CD4-positive, alpha-beta T cell treated with Interleukin-15 for 4 hours (primary cell): ENCODE data around the gene FARS2.
"Not testable (repeated sequence)": the region's sequence is repeated elsewhere in the genome, so short reads cannot be mapped to it uniquely, and the experiment has no call there.

Experiments
- DNase-seq: peaks from one replicate; pipeline ENCODE4 v3.0.0-alpha.2; 2020; ENCODE audit warnings: low spot score

FARS2 gene

DNA sequence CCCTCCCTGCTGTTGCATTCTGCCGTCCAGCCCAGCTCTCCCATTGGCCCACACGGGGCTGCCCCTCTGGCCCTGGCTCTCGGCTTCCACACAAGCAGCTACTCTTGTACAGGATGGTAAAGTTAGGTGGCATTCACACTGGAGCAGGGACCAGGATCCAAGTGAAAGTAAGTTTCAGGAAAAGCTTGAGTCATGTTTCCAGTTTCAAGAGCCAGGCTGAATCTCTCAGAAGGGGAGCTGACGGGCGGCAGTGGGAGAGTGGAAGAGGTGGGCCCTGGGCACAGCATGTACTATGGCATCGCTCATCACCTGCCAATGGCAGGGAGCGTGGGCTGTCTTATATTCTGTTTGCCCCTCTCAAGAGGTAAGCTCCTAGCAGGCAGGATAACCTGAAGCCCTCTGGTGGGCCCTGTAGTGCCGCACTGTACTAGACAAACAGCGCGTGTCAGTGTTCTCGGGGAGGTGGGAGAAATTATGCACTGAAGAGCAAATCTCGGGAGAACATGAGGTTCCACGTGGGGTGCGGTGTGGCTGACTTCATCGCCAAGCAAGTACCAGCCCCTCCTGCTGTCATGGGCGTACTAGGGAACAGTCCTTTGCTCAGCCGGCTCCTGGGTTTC is 503.9 kb downstream of the FARS2 start:
- DNase-seq = no peak

DNA sequence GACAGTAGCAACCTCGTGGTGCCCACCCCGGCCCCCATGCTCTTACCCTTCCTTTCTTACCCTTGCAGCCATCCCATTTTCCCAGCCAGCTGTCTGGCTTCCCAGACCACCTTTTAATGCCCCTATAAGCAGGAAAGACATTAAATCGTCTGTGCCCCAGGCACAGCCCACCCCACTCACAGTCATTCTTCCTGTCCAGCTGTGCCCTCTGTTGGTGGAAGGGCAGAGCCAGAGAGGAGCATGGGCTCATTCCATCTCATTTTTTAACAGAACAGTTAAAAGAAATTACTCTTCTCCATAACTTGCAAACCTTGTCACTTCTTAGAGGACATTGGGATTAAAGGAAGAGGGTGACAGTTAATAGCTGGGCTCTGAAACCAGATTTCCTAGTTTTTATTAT is 504.9 kb downstream of the FARS2 start:
- no peak for DNase-seq

DNA sequence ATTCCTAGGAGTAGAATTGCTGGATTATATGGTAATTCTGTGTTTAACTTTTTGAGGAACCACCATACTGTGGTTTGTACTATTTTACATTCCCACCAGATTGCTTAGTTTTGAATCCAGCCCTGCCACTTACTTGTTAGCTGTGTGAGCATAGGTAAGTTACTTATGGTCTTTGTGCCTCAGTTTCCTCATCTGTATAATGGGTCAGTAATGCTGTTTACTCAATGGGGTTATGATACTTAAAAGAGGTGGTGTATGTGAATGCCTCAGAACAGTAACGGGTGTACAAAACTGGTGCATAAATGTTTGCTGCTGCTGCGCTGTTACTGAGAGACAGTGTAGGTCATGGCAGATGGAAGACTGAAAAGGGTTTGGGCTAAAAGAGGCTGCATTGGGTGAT is 506.2 kb downstream of the FARS2 start:
- no peak for DNase-seq

DNA sequence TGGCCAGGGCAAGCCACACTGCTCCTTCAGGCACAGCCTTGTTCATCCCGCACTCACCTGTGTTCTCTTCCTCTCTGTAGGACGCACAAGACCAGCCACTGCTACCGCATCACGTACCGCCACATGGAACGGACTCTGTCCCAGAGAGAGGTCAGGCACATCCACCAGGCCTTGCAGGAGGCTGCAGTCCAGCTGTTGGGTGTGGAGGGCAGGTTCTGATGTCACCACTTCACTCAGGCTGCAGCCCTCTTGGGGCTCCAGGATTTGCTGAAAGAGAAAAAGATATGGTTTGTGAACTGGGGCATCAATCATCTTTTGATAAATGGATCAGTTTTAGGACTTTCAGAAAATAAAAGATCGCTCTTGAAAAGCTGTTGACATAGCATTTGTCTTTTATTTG is 509.9 kb downstream of the FARS2 start:
- no peak for DNase-seq

DNA sequence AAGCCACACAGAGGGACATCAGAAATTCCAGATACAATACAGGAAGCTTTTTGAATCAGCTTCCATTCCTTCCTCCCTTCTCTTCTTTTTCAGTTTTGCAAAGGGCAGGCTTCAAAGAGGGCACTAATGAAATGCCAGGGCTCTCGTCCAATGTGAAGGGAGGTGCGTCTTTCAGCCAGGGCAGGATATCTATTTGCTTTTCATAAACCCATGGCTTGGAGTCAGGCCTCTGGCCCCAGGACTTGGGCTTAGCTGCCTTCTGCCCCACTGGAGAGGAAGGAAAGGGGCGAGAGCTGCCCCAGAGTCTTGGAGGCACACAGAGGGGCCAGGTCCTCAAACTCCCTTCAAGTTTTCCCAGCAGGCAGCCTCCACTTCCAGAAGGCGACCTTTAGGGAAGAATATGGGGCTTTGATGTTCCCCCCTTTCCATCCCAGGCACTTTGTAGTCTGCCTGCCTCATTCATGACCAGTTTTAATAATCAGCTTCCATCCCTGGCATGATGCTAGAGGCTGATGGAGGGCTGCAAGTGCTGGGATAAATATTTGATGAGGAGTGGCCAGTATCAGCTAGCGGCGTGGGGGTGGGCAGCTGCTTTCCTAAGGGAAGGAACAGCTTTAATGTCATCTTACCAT is 510.6 kb downstream of the FARS2 start:
- no peak for DNase-seq

DNA sequence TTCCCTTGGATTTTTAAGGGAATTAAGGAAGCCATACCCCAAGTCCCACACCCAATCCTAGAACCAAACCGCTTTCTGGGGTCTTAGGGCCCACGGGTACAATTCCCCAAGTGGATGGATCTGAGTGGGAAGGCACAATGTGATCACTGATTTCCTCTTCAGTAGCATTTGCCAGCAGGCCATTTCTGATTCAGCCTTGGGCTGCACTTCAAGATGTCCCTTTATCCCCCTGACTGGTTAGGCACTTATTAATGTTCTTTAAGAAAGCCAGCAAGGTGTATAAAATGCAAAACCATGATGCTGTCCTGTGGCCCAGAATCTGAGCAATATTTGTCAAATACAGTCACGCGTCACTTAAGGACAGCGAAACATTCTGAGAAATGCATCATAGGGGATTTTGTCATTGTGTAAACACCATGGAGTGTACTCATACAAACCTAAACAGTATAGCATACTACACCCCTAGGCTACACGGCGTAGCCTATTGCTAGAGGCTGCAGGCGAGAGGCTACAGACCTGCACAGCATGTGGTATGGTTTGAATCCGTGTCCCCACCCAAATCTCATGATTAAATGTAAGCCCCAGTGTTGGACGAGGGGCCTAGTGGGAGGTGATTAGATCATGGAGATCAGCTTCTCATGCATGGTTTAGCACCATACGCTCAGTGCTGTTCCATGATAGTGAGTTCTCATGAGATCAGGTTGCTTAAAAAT is 511.3 kb downstream of the FARS2 start:
- DNase-seq = no peak

DNA sequence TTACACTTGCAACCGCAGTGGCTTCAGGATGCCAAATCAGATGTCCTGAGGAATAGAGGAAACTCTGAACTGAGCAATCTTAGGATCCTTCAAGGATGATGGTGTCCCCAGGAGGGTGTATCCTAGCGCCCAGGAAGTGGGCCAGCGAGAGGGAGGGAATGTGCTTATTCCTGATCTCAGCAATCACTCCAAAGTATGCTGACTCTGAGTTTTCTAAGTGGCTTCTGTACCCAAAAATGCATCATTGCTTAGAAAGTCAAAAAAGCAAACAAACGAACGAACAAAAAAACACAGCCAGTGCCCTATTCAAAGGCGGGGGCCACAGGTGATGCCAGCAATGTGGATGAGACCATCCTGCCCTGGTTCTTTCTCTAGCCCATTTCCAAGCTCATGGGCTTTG is 514.8 kb downstream of the FARS2 start:
- DNase-seq = no peak

DNA sequence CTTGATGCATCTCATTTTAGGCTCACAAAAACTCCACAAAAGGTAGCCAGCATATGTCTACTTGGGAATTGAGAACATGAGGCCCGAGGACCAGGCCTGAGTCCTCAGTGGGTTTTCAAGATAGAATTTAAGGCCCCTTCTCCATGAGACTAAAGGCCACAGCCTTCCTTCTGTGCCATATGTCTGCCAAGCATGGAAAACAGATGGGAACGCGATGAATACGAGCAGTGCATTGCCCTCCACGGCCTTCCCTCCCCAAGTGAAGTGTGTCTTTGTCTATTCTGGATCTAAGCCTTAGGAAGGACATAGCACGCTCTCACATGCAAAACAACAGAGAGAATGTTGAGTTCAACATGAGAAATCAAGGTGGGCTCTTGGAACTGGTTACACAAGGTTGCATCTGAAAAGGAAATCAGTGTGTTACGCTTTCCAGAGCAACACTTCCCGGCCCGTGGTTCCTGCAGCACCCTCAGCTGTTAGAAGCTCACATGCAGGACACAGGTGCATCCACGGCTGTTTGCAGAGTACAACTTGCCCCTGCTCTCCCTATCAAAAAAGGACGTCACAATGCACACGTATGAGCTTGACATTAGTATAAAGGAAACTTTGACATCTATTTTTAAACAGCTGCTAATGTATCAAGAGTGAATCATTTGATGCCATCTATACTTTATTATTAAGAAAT is 515.5 kb downstream of the FARS2 start:
- no peak for DNase-seq

DNA sequence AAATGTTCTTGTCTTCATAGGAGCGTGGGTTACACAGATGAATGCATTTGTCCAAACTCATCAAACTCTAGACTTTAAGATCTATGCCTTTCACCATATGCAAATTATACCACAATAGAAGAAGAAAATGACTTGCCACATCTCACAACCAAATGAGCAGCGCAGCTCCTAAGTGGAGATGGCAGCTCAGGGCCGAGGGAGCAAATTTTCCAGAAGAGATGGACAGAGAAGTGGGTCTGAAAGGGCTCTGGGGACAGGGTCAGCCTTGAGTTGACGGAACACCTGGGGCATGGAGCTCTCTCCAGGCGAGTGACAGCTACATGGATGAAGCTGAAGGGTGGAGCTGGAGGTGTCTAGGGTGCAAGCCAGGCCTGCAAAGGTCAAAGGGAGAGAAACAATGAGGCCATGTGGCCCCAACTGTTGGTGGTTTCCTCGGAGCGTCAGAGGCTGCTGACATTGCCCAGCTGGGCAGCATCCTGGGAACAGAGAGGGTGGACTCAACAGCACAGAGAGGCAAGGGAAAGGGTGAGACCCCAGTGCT is 517.1 kb downstream of the FARS2 start:
- DNase-seq = no peak

DNA sequence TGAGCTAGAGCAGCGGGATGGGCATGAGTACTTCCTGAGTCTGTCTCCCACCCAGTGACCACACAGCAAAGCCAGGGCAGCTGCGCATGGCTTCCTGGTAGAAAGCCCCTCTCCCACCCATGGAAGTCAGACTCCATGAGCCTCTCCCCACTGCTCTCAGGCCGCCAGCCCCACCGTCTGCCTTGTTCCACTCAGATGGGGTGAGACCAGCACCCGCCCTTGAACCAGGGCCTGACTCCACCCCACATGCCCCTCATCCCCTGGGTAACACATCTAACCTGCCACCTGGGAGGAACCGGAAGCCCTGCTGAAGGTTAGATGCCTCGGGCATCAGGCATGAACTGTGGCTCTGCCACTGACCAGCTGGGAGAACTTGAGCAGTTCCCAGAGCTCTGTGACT is 517.6 kb downstream of the FARS2 start:
- no peak for DNase-seq

DNA sequence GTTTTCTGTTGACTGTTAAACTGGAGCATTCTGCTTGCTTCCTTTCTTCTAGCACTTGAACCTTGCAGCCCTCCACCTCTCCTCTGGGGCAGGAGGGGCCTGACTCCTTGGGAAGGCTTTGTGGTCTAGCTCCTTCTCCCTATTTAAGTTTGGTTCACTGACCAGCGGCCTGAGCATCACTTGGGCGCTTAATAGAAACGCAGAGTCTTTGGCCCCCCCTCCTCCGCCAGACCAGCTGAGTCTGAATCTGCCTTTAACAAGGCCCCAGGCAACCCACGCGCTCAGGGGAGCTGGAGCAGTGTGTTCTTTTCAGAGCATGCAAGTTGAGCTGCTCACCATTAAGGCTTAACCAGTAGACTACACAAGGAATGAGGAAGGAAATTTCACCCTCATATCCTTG is 519.7 kb downstream of the FARS2 start:
- no peak for DNase-seq

DNA sequence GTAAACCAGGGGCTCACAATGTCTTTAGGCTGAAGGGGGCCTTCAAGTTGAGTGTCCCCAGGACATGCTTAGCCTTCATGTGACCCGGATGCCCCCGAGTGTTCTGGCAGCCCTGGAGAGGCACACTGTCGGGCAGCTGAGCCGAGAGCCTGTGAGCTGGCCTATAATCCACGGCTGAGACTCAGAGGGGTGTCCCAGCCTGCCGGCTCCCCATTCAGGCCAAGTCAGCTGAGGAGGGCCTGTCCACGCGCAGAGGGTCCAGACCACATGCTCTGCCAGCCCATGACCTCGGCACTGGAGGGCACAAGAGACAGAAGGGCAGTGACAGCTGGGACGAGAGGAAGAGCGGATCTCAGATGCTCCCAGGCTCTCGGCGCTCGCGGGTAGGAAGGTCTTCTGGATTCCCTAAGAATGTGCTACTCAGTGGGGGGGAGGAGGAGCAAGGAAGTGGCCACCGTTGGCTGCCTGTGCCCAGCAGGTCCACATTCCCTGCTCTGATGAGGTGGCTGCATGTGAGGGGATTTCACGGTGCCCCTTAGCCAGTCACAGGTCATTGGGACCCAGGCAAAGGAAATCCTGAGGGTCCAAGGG is 520.7 kb downstream of the FARS2 start:
- DNase-seq = no peak

DNA sequence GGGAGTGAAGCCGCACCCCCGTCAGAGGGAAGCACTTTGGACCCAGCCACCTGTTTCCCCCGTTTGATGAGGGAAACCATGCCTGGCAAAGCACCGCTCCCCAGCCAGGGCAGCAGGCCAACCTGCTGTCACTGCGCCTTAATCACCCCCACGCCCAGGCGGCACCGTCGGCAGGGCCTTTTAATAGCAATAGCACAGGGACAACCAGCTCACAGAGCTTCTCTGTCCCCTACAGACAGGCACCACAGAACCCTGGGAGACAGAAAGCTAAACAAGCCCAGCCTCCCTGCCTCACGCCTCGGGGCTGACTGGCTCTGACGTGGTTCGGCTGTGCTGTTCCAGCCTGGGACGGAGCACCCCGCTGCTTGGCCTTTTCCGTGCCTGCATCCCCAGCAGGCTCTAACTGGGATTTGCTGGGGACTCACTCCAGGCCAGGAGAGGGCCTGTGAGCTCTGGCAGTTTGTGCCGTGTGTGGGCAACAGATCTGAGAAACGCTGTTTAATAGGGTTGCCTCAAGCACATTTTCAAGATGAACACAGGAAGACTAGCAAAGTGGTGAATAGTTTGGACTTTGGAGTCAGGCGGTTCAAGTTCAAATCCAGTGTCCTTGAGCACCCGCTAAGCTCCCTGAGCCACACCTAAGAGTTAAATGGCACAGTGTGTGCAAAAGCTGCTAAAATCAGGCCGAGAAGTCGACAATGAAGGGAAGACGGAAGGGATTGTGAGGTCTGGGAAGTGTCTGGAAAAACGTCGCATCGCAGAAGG is 521.7 kb downstream of the FARS2 start:
- DNase-seq = no peak

DNA sequence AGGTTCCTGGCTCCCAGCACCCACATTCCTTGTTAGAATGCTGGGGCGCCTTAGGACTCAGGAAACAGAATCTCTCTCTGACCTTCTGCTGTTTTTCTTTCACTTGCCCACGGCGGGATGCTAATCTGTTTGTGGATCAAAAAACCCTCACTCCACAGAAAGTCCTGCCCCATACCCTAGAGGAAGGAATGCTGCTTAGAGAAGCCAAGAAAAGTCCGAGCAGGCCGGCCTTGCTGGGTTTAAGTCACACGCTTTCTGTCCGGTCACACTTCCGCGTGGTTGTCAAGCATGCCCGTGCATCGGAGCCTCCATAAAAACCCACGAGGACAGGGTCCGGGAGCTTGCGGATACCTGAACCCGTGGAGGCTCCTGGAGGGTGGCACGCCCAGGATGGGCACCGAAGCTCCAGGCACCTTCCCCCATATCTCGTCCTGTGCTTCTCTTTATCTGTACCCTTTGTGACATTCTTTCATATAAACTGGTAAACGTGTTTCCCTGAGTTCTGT is 522.3 kb downstream of the FARS2 start:
- no peak for DNase-seq

DNA sequence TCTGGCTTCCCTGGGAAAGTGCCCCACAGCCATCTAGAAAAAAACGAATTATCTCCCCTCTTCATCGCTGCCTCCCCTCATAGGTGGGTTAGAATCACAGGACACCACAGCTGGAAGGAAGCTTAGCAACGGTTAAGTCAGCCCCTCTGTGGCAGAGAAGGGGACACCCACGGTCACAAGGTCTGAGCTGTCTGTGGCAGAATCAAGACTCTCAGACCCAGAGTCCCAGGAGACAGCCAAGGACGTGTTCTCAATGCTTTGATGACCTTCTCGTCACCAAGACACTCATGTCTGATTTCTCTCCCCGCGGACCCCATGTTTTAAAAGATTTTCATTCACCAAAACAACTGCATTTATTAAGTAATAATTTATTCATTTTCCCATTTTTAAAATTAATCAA is 523.9 kb downstream of the FARS2 start:
- no peak for DNase-seq

DNA sequence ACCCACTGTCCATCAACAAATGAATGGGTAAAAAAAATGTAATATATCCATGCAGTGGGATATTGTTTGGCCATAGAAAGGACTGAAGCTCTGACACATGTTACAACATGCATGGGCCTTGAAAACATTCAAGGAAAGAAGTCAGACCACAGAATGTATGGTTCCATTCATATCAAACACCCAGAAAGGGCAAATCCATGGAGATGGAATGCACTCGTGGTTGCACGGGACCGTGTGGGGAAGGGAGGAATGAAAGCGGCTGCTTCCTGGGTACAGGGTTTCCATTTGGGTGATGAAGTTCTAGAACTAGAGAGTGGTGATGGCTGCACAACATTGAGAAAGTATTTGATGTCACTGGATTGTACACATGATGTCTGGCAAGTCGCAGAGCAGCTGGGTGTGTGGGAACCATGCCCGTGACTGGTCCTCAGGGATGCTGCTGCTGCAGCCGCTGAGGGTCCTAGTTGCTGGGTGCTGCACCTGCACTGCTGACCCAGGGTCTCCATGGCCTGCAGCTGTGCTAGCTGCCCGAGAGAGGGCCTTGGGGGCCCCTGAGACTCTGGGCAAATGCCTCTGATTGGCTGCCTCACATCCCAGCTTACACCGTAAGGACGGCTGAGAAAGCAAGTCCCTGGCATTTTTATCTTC is 525.1 kb downstream of the FARS2 start:
- no peak for DNase-seq

DNA sequence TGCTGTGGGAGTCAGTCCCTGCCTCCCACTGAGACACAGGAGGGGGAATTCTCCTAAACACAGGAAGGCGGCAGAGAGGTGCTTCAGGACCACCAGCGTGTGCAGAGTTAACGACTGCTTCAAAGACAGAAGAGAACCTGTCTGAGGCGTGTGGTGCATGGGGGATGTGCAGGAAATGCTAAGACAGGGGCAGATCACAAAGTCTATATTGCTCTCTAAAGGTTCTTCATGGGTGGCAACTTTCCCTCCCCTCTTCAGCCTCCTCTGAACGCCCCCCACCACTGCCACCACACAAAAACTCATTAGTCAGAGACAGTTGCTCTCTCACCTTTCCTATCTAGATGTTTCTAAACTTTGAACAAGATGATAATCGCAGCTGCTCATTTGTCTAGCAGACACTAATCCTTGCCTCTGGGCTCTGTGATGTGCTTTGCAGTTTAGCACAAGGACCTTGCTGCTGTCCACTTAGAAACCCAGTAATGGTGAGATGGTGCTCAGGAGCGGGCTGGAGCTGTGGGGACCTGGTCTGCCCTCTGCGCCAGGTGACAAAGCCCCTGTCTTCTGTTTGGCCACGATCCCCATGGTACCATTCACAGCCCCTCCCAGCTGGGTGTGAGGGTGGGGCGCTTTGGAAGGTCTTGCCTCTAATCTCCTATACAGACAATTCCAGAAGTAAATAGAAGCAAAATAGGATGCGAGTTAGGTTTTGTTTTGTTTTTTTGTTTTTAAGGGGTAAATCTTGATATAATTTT is 525.8 kb downstream of the FARS2 start:
- DNase-seq = no peak

DNA sequence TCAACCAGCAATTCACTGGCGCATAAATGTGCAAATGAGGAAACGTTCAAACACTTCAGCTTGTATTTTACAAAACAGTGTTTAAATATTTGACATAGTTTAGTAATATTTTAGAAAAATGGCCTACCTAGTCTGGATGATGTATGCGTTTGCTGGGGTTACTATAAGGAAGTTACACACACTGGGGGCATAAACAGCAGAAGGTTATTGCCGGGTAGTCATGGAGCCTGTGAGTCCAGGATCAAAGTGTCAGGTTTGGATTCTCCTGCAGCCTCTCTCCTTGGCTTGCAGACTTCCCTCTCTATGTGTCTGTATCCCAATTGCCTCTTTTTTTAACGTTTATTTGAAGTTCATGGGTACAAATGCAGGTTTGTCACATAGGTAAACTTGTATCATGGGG is 528.1 kb downstream of the FARS2 start:
- DNase-seq = not testable (repeated sequence)

DNA sequence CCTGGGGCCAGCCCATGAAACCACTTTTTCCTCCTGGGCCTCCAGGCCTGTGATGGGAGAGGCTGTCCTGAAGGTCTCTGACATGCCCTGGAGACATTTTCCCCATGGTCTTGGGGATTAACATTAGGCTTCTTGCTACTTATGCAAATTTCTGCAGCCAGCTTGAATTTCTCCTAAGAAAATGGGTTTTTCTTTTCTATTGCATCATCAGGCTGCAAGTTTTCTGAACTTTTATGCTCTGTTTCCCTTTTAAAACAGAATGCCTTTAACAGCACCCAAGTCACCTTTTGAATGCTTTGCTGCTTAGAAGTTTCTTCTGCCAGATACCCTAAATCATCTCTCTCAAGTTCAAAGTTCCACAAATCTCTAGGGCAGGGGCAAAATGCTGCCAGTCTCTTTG is 535.2 kb downstream of the FARS2 start:
- DNase-seq = not testable (repeated sequence)

DNA sequence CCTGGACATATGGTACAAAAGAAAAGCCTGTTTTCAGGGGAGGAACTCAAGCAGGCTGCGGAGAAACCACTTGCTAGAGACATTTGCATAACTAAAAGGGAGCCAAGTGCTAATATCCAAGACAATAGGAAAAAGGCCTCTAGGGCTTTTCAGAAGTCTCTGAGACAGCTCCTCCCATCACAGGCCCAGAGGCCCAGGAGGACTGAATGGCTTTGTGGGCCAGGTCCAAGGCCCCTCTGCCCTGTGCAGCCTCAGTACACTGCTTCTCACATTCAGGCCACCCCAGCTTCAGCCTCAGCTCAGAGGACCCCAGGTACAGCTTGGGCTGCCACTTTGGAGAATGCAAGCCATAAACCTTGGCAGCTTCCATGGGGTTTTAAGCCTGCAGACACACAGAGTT is 545.1 kb downstream of the FARS2 start:
- DNase-seq = not testable (repeated sequence)
